ENCODE measurements around the gene KCNE1.
"Not testable (repeated sequence)": the region's sequence is repeated elsewhere in the genome, so short reads cannot be mapped to it uniquely, and the experiment has no call there.

The KCNE1 gene

DNA sequence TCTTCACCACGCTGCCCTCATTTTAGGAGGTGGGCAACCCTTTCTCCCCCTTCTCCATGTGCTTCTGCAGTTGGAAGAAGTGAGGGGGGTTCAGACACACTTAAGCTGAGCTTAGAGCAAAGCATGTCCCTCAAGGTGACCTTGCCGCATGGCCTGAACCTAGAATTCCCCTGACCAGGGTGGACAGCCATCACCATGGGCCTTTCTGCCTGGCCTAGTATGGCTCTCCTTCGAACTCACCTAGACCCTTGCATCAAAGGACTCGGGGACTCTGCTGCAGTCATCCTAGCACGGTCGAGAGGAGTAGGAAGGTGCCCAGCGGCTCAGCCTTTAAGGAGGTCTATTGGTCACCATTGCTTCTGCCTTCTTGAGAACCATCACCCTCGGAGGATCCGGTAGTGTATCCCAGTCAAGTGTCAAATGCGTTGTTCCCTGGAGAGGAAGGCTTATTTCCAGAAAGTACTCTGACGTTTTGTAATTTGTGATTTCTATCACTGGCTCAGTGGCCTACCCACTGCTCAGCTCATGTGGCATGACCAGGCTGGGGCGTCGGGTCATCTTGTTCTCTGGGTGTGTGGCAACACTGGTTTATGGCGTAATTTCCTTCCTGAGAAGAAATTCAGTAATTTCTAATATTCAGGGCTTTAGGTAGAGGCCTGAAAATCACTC, at the start of gene KCNE1:
Gene KCNE1, minus strand, starts transcription at position 424 of the 669 bp plus-strand sequence. CDS start 62,576 bp downstream, outside the sequence.
- no peak for TF ChIP-seq ZFX (IDR thresholded peaks at IDR 0.05; ENCODE audit: borderline replicate concordance)
- TF ChIP-seq, protein P1, sequence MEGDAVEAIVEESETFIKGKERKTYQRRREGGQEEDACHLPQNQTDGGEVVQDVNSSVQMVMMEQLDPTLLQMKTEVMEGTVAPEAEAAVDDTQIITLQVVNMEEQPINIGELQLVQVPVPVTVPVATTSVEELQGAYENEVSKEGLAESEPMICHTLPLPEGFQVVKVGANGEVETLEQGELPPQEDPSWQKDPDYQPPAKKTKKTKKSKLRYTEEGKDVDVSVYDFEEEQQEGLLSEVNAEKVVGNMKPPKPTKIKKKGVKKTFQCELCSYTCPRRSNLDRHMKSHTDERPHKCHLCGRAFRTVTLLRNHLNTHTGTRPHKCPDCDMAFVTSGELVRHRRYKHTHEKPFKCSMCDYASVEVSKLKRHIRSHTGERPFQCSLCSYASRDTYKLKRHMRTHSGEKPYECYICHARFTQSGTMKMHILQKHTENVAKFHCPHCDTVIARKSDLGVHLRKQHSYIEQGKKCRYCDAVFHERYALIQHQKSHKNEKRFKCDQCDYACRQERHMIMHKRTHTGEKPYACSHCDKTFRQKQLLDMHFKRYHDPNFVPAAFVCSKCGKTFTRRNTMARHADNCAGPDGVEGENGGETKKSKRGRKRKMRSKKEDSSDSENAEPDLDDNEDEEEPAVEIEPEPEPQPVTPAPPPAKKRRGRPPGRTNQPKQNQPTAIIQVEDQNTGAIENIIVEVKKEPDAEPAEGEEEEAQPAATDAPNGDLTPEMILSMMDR (IDR thresholded peaks at IDR 0.05): no peak
- no peak within 1 kb of the TSS for H3K27ac ChIP-seq

DNA sequence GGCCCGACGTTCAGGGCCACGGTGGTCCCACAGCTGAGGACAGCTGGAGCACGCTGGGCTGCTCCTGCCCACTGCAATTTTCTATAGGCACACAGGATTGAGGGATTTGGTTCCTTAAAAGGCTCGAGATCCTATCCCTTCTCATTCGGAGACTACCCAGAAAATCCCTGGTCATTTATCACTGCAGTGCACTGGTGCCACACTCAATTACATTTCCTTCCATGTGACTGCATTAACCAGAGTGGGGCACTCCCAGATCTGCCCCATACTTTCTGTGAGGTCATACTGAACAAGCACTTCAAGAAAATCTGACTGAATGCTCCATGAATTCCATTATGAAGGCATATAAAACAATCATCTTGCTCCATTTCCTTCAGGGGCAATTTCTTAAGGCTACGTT, 49.8 kb upstream of the KCNE1 start:
- TF ChIP-seq, protein P1 (IDR thresholded peaks at IDR 0.05): no peak
- TF ChIP-seq ZFX (IDR thresholded peaks at IDR 0.05; ENCODE audit: borderline replicate concordance): no peak
- H3K27ac ChIP-seq: no peak overlapping the region

DNA sequence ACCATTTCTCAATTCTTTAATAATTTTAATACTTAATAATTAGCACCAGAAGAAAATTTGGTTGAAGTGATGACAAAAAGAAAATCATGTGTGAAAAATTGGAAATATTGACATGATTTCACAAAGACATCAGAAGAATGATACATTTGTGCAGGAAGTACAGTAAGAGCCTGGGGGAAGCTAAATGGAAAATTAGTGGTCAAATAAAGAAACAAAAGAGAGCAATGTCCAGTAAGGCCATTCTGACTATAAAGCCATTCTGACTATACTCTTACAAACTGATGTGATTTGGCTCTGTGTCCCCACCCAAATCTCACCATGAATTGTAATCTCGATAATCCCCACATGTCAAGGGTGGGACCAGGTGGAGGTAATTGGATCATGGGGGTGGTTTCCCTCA, 48.6 kb upstream of the KCNE1 start:
- TF ChIP-seq ZFX (IDR thresholded peaks at IDR 0.05; ENCODE audit: borderline replicate concordance): no peak
- TF ChIP-seq, protein P1 (IDR thresholded peaks at IDR 0.05): no peak
- no peak overlapping the region for H3K27ac ChIP-seq

DNA sequence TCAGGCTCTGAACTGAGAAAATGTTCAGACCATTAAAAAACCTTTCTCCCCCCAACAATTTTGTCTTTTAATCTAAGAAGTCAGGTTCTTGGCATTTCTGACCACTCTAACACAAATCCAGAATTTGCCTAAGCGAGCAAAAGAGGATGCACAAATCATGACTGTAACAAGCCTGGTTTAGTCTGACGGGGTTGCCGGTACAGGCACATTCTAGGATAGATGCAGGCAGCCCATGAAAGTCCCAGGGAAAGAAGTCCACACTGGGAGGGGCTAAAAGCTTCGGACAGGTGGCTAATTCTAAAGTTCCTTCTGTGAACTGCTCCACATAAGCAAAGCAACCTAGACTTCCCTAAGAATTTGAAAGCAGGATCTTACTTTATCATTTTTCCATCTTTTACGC, 48.0 kb upstream of the KCNE1 start:
- no peak overlapping the region for H3K27ac ChIP-seq
- TF ChIP-seq, protein P1 (IDR thresholded peaks at IDR 0.05): no peak
- no peak for TF ChIP-seq ZFX (IDR thresholded peaks at IDR 0.05; ENCODE audit: borderline replicate concordance)

DNA sequence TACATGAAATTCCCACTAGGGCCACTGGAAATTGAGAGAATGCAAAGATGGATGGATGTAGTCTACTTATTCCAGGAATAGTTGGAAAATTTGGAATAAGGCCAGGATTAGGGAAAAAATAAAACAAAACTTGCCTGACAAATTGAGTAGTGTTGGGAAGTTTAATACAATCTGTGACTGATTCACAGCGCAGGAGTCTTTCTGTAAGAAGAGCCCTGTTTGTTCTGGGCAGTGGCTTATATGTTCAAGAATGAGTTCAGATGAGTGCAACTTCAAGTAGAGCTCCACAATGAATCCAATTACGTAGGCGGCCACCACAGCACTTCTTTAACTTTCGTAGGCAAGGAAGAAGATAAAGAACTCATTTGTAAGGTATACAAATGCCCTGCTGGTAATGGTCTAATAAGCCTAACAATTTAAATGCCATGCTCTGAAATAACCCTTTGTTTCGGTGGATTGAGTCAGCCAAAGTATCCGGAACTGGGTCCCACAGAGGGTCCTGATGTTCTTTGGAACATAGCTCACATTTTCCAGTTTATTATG, 47.1 kb upstream of the KCNE1 start:
- TF ChIP-seq, protein P1 (IDR thresholded peaks at IDR 0.05): no peak
- TF ChIP-seq ZFX (IDR thresholded peaks at IDR 0.05; ENCODE audit: borderline replicate concordance): no peak
- no peak overlapping the region for H3K27ac ChIP-seq

DNA sequence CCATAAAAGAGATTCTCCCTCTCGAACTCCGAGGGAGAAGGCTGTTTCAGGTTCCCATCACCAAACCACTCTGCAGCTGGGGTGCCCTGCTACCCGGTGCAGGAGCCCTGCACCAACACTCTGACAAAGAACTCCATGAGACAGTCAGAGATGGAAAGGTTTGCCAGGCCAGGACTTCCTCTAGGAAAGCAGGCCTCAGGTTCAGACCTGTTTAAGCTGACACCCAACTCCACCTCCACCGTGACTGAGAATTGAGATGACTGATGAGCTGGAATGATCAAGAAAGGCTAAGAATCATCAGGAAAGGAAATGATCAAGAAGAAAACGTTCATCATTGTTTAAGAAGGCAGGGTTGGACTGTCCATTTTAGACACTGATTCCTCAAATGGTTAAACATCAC, 46.2 kb upstream of the KCNE1 start:
- H3K27ac ChIP-seq: no peak overlapping the region
- TF ChIP-seq, protein P1 (IDR thresholded peaks at IDR 0.05): no peak
- TF ChIP-seq ZFX (IDR thresholded peaks at IDR 0.05; ENCODE audit: borderline replicate concordance): no peak

DNA sequence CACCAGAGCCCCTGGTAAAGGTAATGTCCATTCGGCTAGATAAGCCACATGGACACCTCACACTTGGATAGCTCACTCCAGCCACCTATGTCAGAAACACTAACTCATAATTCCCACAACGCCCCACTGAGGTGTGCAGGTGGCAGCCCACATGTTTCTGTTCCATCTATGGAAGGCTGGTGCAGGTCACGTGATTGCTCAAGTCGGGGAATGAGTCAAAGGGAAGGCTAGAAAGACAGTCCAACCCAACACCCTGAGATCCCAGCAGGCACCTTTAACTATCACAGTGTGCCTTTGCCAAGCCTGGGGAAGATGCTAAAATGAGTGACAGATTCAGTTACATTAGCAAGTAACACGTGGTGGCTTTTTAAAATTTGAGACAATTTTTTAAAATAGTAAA, 45.3 kb upstream of the KCNE1 start:
- TF ChIP-seq, protein P1 (IDR thresholded peaks at IDR 0.05): no peak
- TF ChIP-seq ZFX (IDR thresholded peaks at IDR 0.05; ENCODE audit: borderline replicate concordance): no peak
- no peak overlapping the region for H3K27ac ChIP-seq

DNA sequence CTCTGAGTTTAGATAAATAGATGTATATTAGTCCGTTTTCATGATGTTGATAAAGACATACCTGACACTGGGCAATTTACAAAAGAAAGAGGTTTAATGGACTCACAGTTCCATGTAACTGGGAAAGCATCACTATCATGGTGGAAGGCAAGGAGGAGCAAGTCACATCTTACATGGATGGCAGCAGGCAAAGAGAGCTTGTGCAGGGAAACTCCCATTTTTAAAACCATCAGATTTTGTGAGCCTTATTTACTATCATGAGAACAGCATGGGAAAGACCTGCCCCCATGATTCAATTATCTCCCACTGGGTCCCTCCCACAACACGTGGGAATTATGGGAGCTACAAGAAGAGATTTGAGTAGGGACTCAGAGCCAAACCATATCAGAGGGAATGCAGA, 42.7 kb upstream of the KCNE1 start:
- not testable (repeated sequence) for H3K27ac ChIP-seq

Measured in 22Rv1 (cell line).